ENCODE results near the gene USP25. TPM values are rescaled to one million over a fixed set of nuclear protein-coding genes. Genes with fewer than 3 reads are reported as not detected.
"Not testable (repeated sequence)": the region's sequence is repeated elsewhere in the genome, so short reads cannot be mapped to it uniquely, and the experiment has no call there.

Gene USP25
- total RNA-seq, 1 donor: 56.1 TPM

DNA sequence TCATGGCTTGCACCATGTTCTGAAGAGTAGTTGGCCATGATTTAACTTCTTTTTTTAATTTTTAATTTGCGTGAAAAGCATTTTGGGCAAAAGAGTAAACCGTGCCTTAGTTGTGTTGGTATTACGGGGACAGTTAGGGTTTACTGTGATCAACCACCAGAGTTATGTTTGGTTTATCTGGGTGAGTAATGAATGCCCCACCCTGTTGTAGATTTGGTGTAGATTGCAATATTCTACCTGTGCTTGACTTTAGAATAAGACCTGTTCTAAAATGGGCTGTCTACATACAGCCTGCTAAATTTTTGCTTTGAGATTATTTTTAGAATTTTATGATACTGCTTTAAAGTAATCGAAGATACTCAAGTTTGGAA, 1.4 kb downstream of the USP25 start:
- H3K4me2 ChIP-seq (ENCODE audit: insufficient read depth, low read length): peak overlapping the region; percentile 90
- H3K27ac ChIP-seq (ENCODE audit: low read depth, low read length): no peak overlapping the region
- DNase-seq (ENCODE audit: insufficient read length, low spot score, missing footprints): no peak
- TF ChIP-seq, protein P1, sequence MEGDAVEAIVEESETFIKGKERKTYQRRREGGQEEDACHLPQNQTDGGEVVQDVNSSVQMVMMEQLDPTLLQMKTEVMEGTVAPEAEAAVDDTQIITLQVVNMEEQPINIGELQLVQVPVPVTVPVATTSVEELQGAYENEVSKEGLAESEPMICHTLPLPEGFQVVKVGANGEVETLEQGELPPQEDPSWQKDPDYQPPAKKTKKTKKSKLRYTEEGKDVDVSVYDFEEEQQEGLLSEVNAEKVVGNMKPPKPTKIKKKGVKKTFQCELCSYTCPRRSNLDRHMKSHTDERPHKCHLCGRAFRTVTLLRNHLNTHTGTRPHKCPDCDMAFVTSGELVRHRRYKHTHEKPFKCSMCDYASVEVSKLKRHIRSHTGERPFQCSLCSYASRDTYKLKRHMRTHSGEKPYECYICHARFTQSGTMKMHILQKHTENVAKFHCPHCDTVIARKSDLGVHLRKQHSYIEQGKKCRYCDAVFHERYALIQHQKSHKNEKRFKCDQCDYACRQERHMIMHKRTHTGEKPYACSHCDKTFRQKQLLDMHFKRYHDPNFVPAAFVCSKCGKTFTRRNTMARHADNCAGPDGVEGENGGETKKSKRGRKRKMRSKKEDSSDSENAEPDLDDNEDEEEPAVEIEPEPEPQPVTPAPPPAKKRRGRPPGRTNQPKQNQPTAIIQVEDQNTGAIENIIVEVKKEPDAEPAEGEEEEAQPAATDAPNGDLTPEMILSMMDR (IDR thresholded peaks at IDR 0.05; ENCODE audit: extremely low read depth, low read depth, low read length): no peak
- H3K27me3 ChIP-seq (ENCODE audit: insufficient read depth, low read length): peaks cover 8% of the 10 kb centered on the region
- peaks cover 12% of the 10 kb centered on the region for H3K4me1 ChIP-seq (ENCODE audit: insufficient read depth, low read length)
- no peaks in the 10 kb centered on the region for H4K20me1 ChIP-seq (ENCODE audit: insufficient read depth, low read length)
- peaks cover 50% of the 10 kb centered on the region for H3K79me2 ChIP-seq (ENCODE audit: insufficient read depth, low read length)
- H3K9me3 ChIP-seq (ENCODE audit: low read depth, low read length): no peaks in the 10 kb centered on the region
- no peaks in the 10 kb centered on the region for H3K36me3 ChIP-seq (ENCODE audit: insufficient read depth, low read length)
- peak overlapping the region; percentile 82 for H3K4me3 ChIP-seq (ENCODE audit: insufficient read depth, low read length)
- H2AFZ ChIP-seq (ENCODE audit: low read length): no peak overlapping the region

DNA sequence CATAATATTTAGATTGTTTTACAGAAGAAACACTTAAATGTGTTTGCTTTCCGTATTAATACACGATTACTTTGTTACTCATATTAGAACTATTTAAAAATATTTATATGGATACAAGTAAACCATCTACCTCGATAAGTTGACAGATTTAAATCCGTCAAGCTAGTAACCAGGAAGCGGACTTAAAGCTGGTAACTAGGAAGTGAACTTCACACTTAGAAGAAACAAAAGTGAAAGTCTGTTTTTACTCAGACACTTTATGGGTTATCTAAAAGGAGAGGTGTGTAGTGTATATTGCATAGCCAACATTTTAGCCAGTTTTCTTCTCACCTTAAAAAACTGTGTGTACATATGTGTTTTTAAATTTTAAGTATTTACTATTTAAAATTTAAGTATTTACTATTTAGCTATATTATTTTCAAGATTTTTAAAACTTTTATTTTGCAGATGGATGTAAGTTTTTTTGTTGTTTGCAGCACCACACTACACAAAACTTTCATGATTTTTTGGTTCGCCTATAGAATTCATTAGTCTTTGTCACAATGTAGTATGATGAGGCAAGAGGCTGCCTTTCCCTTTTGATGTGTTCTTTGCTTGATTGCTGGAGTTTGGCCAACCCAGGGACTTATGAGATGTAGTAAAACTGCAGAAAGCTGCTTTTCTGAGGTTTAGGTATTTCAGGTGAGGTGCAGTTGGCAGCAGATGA, 2.7 kb downstream of the USP25 start:
- Histone ChIP-seq H2AFZ (ENCODE audit: low read length) (no peak overlapping the region), H3K4me1 (ENCODE audit: insufficient read depth, low read length) (peaks cover 12% of the 10 kb centered on the region), H3K27ac (ENCODE audit: low read depth, low read length) (no peak overlapping the region), H3K27me3 (ENCODE audit: insufficient read depth, low read length) (peaks cover 4% of the 10 kb centered on the region), H4K20me1 (ENCODE audit: insufficient read depth, low read length) (no peaks in the 10 kb centered on the region), H3K9me3 (ENCODE audit: low read depth, low read length) (no peaks in the 10 kb centered on the region), H3K79me2 (ENCODE audit: insufficient read depth, low read length) (peaks cover 58% of the 10 kb centered on the region), H3K4me3 (ENCODE audit: insufficient read depth, low read length) (peak overlapping the region; percentile 82), H3K4me2 (ENCODE audit: insufficient read depth, low read length) (peak overlapping the region; percentile 90), H3K36me3 (ENCODE audit: insufficient read depth, low read length) (no peaks in the 10 kb centered on the region)
- DNase-seq (ENCODE audit: insufficient read length, low spot score, missing footprints): no peak
- TF ChIP-seq, protein P1 (IDR thresholded peaks at IDR 0.05; ENCODE audit: extremely low read depth, low read depth, low read length): no peak

DNA sequence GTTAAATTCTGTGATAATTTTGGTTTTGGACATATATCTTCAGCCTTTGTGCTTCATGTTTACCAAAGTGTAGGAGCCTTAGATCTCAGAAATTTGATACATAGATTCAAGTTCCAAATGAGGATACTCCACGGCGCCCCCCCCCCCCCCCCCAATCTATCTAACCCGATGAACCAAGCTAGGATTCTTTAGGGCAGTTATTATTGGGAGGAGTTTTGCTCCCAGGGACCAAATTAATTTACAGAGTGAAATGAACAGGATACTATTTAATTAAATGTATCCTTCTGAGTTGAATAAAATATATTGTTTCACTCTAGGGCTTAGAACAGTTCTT, 3.2 kb downstream of the USP25 start:
- H2AFZ ChIP-seq (ENCODE audit: low read length): no peak overlapping the region

DNA sequence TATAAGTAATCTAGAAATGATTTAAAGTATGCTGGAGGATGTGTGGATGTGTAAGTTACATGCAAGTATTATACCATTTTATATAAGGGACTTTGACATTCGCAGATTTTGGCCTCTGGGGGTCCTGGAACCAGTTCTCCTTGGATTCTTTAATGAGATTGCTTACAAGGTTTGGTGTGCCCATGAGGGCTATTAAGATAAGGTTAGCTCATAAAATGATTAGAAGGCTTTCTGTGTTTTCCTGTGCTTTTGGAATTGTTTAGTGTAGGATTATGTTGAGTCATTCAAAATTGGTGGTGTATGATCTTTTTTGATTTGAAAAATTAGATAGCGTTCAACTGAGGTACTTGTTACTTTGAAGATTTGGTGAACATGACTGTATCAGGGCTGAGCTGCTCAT, 5.6 kb downstream of the USP25 start:
- Histone ChIP-seq H2AFZ (ENCODE audit: low read length) (no peak overlapping the region), H3K79me2 (ENCODE audit: insufficient read depth, low read length) (peaks cover 88% of the 10 kb centered on the region), H3K36me3 (ENCODE audit: insufficient read depth, low read length) (no peaks in the 10 kb centered on the region), H3K4me3 (ENCODE audit: insufficient read depth, low read length) (no peak overlapping the region), H3K9me3 (ENCODE audit: low read depth, low read length) (no peaks in the 10 kb centered on the region), H3K27ac (ENCODE audit: low read depth, low read length) (no peak overlapping the region), H4K20me1 (ENCODE audit: insufficient read depth, low read length) (peaks cover 11% of the 10 kb centered on the region), H3K4me1 (ENCODE audit: insufficient read depth, low read length) (peaks cover 12% of the 10 kb centered on the region), H3K4me2 (ENCODE audit: insufficient read depth, low read length) (no peak overlapping the region), H3K27me3 (ENCODE audit: insufficient read depth, low read length) (no peaks in the 10 kb centered on the region)
- DNase-seq (ENCODE audit: insufficient read length, low spot score, missing footprints): no peak
- TF ChIP-seq, protein P1 (IDR thresholded peaks at IDR 0.05; ENCODE audit: extremely low read depth, low read depth, low read length): no peak

More for the DNA sequence above, 3.2 kb downstream of the USP25 start:
- peak overlapping the region; percentile 90 for H3K4me2 ChIP-seq (ENCODE audit: insufficient read depth, low read length)
- peaks cover 4% of the 10 kb centered on the region for H3K27me3 ChIP-seq (ENCODE audit: insufficient read depth, low read length)
- no peak overlapping the region for H3K27ac ChIP-seq (ENCODE audit: low read depth, low read length)
- no peak overlapping the region for H3K4me3 ChIP-seq (ENCODE audit: insufficient read depth, low read length)
- peaks cover 12% of the 10 kb centered on the region for H3K4me1 ChIP-seq (ENCODE audit: insufficient read depth, low read length)
- TF ChIP-seq, protein P1 (IDR thresholded peaks at IDR 0.05; ENCODE audit: extremely low read depth, low read depth, low read length): no peak
- H3K36me3 ChIP-seq (ENCODE audit: insufficient read depth, low read length): no peaks in the 10 kb centered on the region
- peaks cover 63% of the 10 kb centered on the region for H3K79me2 ChIP-seq (ENCODE audit: insufficient read depth, low read length)
- peaks cover 2% of the 10 kb centered on the region for H4K20me1 ChIP-seq (ENCODE audit: insufficient read depth, low read length)
- no peak for DNase-seq (ENCODE audit: insufficient read length, low spot score, missing footprints)
- H3K9me3 ChIP-seq (ENCODE audit: low read depth, low read length): no peaks in the 10 kb centered on the region

DNA sequence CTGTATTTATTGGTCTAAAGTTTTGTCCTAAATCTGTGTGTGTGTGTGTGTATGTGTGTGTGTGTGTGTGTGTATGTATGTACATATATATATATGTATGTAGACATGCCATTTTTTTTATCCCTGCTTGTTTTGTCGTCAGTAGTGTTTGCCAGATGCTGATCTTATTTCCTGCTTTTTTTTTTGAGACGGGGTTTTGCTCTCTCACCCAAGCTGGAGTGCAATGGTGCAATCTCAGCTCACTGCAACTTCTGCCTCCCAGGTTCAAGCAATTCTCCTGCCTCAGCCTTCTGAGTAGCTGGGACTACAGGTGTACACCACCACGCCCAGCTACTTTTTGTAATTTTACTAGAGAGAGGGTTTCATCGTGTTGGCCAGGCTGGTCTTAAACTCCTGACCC, 6.1 kb downstream of the USP25 start:
- peak overlapping the region; percentile 31 for H2AFZ ChIP-seq (ENCODE audit: low read length)
- H3K4me3 ChIP-seq (ENCODE audit: insufficient read depth, low read length): peak overlapping the region; percentile 47
- peaks cover 92% of the 10 kb centered on the region for H3K79me2 ChIP-seq (ENCODE audit: insufficient read depth, low read length)
- H3K4me2 ChIP-seq (ENCODE audit: insufficient read depth, low read length): peak overlapping the region; percentile 71
- DNase-seq (ENCODE audit: insufficient read length, low spot score, missing footprints); H3K36me3 ChIP-seq (ENCODE audit: insufficient read depth, low read length); H3K9me3 ChIP-seq (ENCODE audit: low read depth, low read length); H3K27ac ChIP-seq (ENCODE audit: low read depth, low read length); H3K27me3 ChIP-seq (ENCODE audit: insufficient read depth, low read length): not testable (repeated sequence)
- peaks cover 11% of the 10 kb centered on the region for H4K20me1 ChIP-seq (ENCODE audit: insufficient read depth, low read length)
- peaks cover 12% of the 10 kb centered on the region for H3K4me1 ChIP-seq (ENCODE audit: insufficient read depth, low read length)

DNA sequence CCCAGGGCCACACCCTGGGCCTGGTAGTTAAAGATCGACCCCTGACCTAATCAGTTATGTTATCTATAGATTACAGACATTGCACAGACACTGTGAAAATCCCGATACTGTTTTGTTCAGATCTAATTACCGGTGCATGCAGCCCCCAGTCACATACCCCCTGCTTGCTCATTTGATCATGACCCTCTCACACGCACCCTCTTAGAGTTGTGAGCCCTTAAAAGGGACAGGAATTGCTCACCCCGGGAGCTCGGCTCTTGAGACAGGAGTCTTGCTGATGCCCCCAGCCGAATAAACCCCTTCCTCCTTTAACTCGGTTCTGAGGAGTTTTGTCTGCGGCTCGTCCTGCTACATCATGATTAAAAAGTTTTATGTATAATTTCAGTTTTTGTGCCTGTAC, 9.0 kb downstream of the USP25 start:
- H3K9me3 ChIP-seq (ENCODE audit: low read depth, low read length); H3K36me3 ChIP-seq (ENCODE audit: insufficient read depth, low read length); H2AFZ ChIP-seq (ENCODE audit: low read length); H3K27me3 ChIP-seq (ENCODE audit: insufficient read depth, low read length); H3K4me3 ChIP-seq (ENCODE audit: insufficient read depth, low read length); H3K27ac ChIP-seq (ENCODE audit: low read depth, low read length); DNase-seq (ENCODE audit: insufficient read length, low spot score, missing footprints); H3K4me2 ChIP-seq (ENCODE audit: insufficient read depth, low read length): not testable (repeated sequence)
- Histone ChIP-seq H3K79me2 (ENCODE audit: insufficient read depth, low read length) (peaks cover 91% of the 10 kb centered on the region), H4K20me1 (ENCODE audit: insufficient read depth, low read length) (peaks cover 29% of the 10 kb centered on the region), H3K4me1 (ENCODE audit: insufficient read depth, low read length) (peaks cover 16% of the 10 kb centered on the region)
